NCI-H82 treated with DMSO at 0.1 percent for 48 hours (cell line): ENCODE results near the gene TSR1.

Experiments used
- DNase-seq: peaks from one replicate; lab custom pipeline; 2025; ENCODE audit not compliant: unreplicated experiment; lab: John Stamatoyannopoulos, UW

The TSR1 gene

DNA sequence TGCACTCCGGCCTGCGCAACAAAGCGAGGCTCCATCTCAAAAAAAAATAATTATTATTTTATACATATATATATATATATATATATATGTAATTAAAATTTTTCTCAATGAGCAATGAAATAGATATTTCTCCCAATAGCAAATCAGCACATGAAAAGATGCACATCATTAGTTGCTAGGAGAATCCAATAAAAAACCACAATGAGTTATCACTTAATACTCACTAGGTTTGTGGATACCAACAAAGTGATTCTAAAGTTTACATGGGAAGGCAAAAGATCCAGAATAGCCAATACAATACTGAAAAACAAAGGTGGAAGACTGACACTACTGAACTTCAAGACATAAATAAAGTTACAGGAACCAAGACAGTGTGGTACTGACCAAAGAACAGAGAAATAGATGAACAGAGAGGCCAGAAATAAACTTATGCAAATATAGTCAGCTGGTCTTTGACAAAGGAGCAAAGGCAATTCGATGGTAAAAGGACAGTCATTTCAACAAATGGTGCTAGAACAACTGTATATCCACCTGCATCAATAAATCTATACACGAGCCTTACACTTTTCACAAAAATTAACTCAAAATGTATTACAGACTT, 46.3 kb downstream of the TSR1 start:
- no peak for DNase-seq

DNA sequence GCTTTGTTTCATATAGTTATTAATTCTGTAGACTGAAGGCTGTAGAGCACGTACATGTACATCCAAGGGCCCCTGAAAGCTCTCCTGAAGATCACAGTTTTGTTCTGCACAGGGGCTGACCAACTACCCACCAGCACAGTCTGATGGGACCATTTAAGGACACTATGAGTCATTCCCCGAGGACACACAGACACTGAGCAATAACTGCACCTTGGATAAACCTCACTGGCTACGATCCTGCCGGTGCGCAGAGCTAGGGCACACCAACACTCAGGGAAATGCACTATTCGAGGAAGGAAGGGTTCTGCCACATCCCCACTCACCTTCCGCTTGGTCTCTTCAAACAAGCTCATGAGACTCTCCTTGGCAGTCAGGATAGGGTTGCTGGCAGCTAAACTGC, 53.0 kb downstream of the TSR1 start:
- no peak for DNase-seq

DNA sequence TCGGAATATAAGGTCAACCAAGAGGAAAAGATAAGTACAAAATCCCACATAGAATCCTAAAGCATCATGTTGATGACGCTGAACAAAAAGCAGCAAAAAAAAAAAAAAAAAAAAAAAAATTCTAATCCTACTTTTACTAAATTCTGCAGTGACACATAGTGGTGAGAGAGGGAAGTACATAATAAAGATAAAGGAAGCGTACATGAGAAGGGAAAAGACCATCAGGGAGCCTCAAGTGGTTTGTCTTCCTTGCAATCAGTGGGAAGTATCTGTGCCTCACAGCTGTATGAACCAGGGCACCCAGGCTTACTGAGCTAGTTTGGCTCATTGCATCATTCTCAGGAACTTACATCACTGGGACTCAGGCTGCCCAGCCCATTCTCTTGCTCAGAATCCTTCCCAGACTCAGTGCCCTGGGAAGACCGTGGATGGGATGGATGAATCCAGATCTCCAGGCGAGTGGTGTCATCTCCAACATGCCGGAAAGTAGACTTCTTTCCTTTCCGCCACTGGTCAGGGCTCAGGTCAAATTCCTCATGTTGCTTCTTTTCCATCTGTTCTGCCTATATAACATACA, 53.9 kb downstream of the TSR1 start:
- peak; percentile 50 for DNase-seq

DNA sequence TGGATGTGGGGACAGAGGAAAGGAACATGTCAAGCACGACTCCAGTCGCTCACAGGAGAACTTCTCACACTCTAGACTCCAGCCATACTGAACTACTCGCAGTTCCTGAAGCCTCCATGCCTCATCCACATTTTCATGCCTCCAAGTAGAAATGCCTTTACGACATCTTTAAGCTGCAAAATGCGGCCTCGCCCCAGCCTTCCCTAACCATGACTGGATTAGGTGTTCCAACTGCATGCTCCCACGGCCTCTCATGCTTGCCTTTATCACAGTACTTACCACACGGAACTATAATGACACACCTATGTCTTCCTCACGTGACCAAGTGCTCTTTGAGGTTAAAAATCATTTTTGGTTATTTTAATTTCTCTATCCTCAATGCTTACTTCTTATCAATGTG, 56.5 kb downstream of the TSR1 start:
- no peak for DNase-seq

DNA sequence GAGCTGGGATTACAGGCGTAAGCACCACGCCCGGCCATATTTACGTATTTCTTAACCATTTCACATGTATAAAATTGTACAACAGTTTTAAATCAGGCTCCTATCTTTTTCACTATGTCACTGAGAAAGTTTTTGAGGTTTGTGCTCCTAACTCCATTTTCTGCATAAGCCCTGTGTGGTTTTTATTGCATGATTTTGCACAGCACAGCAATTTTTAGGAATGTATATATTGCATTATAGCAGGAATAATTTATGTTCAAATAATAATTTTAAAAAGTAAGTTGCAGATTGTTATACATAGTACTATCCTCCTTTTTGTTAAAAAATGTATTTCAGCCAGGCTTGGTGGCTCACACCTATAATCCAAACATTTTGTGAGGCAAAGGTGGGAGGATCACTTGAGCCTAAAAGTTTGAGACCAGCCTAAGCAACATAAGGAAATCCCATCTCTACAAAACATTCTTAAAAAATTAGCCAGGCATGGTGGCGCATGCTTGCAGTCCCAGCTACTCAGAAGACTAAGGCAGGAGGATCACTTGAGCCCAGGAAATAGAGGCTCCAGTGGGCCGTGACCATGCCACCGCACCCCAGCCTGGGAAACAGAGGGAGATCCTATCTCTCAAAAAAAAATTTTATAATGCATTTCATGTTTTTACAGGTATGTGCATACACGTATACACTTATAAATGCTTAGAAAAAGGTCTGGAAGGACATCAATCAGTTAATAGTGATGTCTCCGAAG, 58.7 kb downstream of the TSR1 start:
- no peak for DNase-seq

DNA sequence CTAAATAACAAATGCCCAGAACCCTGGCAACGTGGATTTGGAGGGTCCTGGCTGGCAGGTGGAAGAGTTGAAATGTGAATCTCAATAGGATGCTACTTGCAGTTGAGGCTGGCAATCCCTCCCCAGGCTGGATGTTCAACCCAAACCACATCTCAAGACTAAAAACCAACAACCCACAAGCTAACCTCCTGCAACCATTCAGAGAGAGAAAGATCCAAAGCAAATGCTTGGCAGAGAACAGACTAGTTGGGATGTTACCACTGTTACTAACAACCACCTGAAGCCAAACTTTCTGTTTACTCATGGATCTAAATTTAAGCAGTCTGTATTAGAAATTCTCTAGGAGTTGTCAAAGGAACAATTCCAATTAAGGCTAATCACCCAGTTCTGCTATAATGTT, 60.5 kb downstream of the TSR1 start:
- DNase-seq = no peak

DNA sequence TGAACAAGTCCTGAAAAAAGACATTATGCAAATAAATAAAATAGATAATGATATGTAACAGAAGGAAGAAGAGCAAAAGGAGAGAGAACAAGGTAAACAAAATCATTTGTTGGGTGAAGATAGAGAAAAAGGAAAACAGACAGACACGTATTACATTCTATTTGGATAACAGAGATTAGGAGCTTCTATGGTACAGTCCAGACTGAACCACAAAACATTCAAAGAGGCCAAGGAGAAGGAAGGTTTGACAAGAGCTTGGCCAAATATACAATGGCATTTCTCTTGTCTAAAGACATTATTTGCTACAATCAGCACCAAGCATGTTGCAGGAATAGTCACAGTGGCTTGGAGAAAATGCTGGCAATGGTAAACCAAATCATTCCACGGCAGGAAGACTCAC, 61.8 kb downstream of the TSR1 start:
- no peak for DNase-seq
